HG02852 (cell line): ENCODE data around the gene ZSWIM8.
"Not testable (repeated sequence)": the region's sequence is repeated elsewhere in the genome, so short reads cannot be mapped to it uniquely, and the experiment has no call there.

Source experiments
- ATAC-seq: cut with Tn5 transposase; IDR thresholded peaks from one replicate; pipeline ENCODE4 v1.9.1; 2021; ENCODE audit warnings: mild to moderate bottlenecking, moderate library complexity; ENCODE audit not compliant: unreplicated experiment

ZSWIM8 gene

GRCh38 chr10:73795491-73795890, 10.1 kb downstream of the ZSWIM8 start:
- not testable (repeated sequence) for ATAC-seq

- not testable (repeated sequence) for ATAC-seq
Measured at GRCh38 chr10:73796035-73796434, 10.6 kb downstream of the ZSWIM8 start.

- ATAC-seq = no peak
Measured at GRCh38 chr10:73796766-73797165, 11.4 kb downstream of the ZSWIM8 start.

DNA sequence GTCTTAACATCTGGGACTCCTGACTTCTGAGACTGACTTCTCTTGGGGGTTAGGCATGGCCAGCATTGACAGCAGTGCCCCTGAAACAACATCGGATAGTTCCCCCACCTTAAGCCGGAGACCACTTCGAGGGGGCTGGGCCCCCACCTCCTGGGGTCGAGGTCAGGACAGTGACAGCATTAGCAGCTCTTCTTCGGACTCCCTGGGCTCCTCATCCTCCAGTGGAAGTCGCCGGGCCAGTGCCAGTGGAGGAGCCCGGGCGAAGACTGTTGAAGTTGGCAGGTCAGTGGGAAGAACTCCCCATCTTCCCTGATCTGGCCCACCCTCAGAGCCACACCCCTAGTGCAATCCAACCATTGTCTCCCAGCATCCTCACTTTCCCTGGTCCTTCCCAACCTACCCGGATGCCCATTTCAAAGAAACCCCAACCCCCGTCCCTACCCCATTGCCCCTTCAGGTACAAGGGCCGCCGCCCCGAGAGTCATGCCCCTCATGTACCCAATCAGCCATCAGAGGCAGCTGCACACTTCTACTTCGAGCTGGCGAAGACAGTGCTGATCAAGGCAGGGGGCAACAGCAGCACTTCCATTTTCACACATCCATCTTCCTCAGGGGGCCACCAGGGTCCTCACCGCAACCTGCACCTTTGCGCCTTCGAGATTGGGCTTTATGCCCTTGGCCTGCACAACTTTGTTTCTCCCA, 12.1 kb downstream of the ZSWIM8 start:
- no peak for ATAC-seq

GRCh38 chr10:73798087-73798486, 12.7 kb downstream of the ZSWIM8 start:
- no peak for ATAC-seq

GRCh38 chr10:73798927-73799560, 13.6 kb downstream of the ZSWIM8 start:
- no peak for ATAC-seq

DNA sequence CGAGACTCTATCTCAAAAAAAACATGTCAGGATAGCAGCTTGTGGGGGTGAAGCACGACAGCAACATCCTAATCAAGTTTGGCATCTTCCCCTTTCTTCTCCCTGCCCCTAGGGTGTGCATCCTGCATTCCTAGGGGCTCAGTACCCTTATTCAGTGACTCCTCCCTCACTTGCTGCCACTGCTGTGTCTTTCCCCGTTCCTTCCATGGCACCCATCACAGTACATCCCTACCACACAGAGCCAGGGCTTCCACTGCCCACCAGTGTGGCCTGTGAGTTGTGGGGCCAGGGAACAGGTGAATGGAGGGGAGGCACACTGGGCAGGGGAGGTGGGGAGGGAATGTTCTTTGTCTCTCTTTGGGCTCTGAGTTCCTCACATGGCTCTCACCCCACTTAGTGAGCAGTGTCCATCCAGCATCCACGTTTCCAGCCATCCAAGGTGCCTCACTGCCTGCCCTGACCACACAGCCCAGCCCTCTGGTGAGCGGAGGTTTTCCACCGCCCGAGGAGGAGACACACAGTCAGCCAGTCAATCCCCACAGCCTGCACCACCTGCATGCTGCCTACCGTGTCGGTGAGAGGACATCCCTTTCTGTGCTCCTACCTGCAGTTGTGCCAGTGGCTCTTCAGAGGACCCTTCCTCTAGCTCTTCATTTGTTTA, 14.6 kb downstream of the ZSWIM8 start:
- no peak for ATAC-seq

- ATAC-seq = no peak
Measured at GRCh38 chr10:73800560-73801252, 15.3 kb downstream of the ZSWIM8 start.

- no peak for ATAC-seq
Measured at GRCh38 chr10:73801253-73801590, 15.8 kb downstream of the ZSWIM8 start.

GRCh38 chr10:73802276-73802991, 17.0 kb downstream of the ZSWIM8 start:
- no peak for ATAC-seq

DNA sequence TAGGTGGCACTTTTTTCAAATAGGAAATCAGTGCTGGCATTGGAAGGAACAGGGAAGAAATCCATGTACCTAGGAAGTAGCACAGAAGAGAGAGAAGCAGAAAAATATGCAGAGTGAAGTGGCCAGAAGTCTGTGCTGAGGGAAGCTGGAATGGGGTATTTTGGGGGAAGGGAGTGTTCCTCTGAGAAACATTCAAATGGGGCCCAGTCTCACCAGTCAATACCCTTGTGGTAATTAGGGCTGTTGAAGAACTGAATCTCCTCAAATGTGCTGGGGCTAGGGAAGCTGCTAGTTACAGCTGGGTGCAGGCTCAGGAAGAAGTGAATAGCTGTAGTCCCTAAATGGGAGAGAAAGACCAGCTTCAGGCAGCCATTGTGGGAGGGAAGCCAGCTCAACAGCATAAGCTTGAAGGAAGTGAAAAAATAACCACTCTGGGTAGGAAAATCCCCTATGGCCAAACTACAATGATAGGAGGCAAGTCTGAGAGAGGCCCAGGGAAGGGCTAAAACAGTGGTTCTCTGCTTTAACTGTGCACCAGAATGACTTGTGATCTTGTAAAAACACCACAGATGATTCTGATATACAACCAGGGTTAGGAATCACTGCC, 18.4 kb downstream of the ZSWIM8 start:
- ATAC-seq = peak; percentile 85

DNA sequence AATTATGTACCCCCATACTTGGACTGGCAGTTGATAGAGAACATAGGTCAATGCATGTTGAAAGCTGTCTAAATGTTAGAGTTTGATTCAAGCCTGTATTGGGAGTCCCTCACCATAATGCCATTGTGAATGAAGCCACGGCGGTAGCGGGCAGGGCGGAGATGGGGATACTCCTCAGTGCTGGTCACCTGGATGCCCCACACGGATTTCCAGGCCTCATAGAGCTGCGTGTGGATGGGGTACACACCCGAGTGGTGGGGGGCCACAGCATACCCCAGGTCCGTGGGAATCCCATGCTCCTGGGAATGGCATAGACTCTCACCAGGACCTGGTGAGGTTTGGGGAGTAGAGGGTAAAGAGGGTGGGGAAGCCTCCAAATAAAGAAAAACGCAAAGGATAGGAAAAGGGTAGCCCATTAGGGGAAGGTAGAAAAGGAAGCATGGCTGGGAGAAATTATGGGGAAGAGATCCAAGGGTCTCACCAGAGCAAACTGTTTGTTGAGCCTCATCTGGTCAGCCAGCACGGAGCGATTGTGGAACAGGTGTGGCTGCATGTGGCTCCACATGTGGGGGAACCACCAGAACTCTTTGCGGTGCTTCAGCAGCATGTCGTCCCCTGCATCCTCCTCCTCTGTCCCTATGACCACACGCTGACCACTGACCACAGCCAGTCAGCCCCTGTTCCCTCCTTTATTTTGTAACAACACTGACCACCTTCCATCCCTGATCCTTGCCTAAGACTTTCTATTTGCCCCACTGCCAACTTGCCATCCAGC, 21.0 kb downstream of the ZSWIM8 start:
- ATAC-seq = no peak

DNA sequence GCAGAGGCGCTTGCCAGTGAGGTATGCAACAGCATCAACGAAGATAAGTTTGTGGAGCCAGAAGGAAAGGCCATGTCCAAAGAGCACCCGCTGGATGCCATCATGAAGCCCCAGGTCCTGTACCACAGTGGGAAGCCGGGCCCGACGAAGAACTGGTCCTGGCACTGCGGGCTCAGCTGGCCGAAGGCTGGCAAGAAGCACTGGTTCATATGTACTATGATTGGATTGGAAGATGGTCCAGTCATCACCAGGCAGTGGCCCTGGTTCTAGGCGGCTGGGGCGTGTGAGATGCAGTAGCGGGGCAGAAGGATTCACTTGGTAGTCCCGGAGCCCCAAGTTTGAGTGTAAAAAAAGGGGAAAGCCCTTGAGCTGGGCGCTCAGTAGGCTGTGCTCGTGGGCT, 22.1 kb downstream of the ZSWIM8 start:
- ATAC-seq = no peak

- no peak for ATAC-seq
Measured at GRCh38 chr10:73808021-73808815, 22.8 kb downstream of the ZSWIM8 start.

DNA sequence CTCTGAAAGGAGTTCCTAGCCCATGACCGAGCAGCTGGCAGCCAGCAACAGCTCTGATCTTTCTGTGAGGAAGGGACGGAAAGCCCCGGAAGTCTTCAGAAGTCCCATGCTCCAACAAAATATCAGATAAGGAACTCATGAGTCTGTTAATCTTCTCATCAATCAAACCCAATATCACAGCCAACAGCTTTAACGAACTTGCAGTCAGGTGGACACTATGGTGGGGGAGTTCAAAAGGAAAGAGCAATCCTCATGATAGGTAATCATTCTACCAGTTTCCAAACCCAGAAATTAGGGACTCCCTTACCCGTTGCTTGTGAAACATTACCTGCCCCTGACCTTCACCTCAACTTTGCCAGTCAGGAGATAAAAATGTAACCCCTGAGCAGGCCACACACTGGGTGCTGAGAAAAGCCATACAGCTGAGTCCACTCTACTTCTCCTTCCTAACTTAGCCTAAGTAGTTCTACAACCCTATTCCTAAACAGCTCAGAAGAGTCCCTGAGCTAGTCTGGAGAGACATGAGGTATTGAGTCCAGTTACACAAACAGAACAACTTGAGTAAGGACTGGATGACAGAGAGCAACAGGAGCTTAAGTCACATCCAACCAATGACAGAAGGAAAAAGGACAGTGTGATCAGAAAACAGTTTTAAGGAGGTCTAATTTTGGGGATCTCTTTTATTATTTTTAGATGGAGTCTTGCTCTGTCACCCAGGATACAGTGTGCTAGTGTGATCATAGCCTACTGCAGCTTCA, 23.8 kb downstream of the ZSWIM8 start:
- no peak for ATAC-seq

GRCh38 chr10:73810358-73810734, 24.9 kb downstream of the ZSWIM8 start:
- no peak for ATAC-seq

GRCh38 chr10:73810735-73811465, 25.5 kb downstream of the ZSWIM8 start:
- ATAC-seq = peak; percentile 32

DNA sequence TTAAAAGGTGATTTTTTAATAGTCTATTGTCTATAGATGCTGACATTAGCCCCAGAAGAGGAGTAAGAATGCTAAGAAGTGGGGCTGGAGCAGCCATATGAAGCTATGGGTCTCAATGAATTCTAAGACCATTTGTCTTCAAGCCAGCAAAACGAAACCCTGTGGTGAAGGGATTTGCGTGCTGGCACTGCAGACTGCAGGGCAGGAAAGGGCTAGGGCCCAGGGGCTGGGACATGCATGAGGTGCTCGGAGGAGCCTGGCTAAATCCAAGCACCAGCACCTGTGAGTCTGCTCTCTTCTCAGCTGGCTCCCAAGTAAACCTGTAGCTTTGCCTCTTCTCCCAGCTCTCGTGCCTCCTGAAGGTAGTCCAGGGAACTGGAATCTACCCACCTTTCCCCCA, 27.3 kb downstream of the ZSWIM8 start:
- no peak for ATAC-seq
